PC-9 (cell line): ENCODE measurements around the gene GTPBP6. TPM values are rescaled to one million over a fixed set of nuclear protein-coding genes. Genes with fewer than 3 reads are reported as not detected.
"Not testable (repeated sequence)": the region's sequence is repeated elsewhere in the genome, so short reads cannot be mapped to it uniquely, and the experiment has no call there.

Experiments
- BruUV-seq: library from RNA; stranded (reverse); fragments of 400-500 nt; replicated peaks from 2 replicates; lab custom pipeline; 2021; lab: Mats Ljungman, UMichigan
- CTCF ChIA-PET: fragments of 300-600 bp; sonication (Branson Sonifier 250); formaldehyde crosslinking; loops from one replicate; lab custom pipeline; 2022; ENCODE audit warnings: antibody characterized with exemption; lab: Charles Lee
- POLR2A ChIA-PET: fragments of 300-600 bp; sonication (Branson Sonifier 250); formaldehyde crosslinking; loops from one replicate; lab custom pipeline; 2022; ENCODE audit warnings: antibody characterized with exemption; ENCODE audit not compliant: unreplicated experiment; lab: Charles Lee
- DNase-seq, 2 experiments: peaks; one replicate each; pipeline versions ENCODE4 v3.0.0 to v3.0.0-alpha.2; 2015 to 2022; ENCODE audit warnings: mixed read lengths in 1 of 2
- H2AFZ ChIP-seq: fragments of 200-600 bp; sonication (generic); 2 replicates; pipeline ENCODE4 v1.8.1; 2017; ENCODE audit warnings: antibody characterized with exemption
- H3F3A ChIP-seq: fragments of 200-600 bp; sonication (generic); 2 replicates; pipeline ENCODE4 v1.8.1; 2017; ENCODE audit warnings: antibody characterized with exemption, mild to moderate bottlenecking, low read depth; ENCODE audit not compliant: insufficient read depth
- H3K27ac ChIP-seq: fragments of 200-600 bp; sonication (generic); 2 replicates; pipeline ENCODE4 v1.6.1; 2016; ENCODE audit warnings: mixed run types
- H3K27me3 ChIP-seq: fragments of 200-600 bp; sonication (generic); 2 replicates; pipeline ENCODE4 v1.6.1; 2016; ENCODE audit warnings: low read depth, mixed run types; ENCODE audit not compliant: insufficient read depth
- H3K36me3 ChIP-seq: fragments of 200-600 bp; sonication (generic); 2 replicates; pipeline ENCODE4 v1.6.1; 2016; ENCODE audit warnings: low read depth, mixed run types
- H3K4me1 ChIP-seq: fragments of 200-600 bp; sonication (generic); replicated peaks from 2 replicates; pipeline ENCODE4 v1.6.1; 2016; ENCODE audit warnings: mixed run types; ENCODE audit not compliant: insufficient read depth
- H3K4me2 ChIP-seq: fragments of 200-600 bp; sonication (generic); 2 replicates; pipeline ENCODE4 v1.6.1; 2017; ENCODE audit warnings: mixed run types
- H3K4me3 ChIP-seq: fragments of 200-600 bp; sonication (generic); 2 replicates; pipeline ENCODE4 v1.6.1; 2016; ENCODE audit warnings: mixed run types
- H3K79me2 ChIP-seq: fragments of 200-600 bp; sonication (generic); 2 replicates; pipeline ENCODE4 v1.6.1; 2017; ENCODE audit warnings: low read depth, mixed run types
- H3K9me2 ChIP-seq: fragments of 200-600 bp; sonication (generic); 2 replicates; pipeline ENCODE4 v1.8.1; 2017; ENCODE audit warnings: mild to moderate bottlenecking; ENCODE audit not compliant: insufficient read depth
- H3K9me3 ChIP-seq: fragments of 200-600 bp; sonication (generic); 2 replicates; pipeline ENCODE4 v1.8.1; 2016; ENCODE audit warnings: low read depth; ENCODE audit not compliant: insufficient read depth
- H4K20me1 ChIP-seq: fragments of 200-600 bp; sonication (generic); 2 replicates; pipeline ENCODE4 v1.8.1; 2017; ENCODE audit not compliant: insufficient read depth
- CTCF ChIP-seq: fragments of 200-600 bp; sonication (generic); conservative IDR thresholded peaks from 2 replicates; pipeline ENCODE4 v1.6.1; 2017; ENCODE audit warnings: mixed run types, antibody characterized with exemption, mild to moderate bottlenecking, moderate library complexity
- EZH2 ChIP-seq: fragments of 200-600 bp; sonication (generic); IDR thresholded peaks from 2 replicates; pipeline ENCODE4 v1.8.0; 2017; ENCODE audit warnings: antibody characterized with exemption, low read depth
- intact Hi-C: fragments of 100-400 bp; cut with micrococcal nuclease; formaldehyde crosslinking; loops from one replicate; pipeline ENCODE4 v1.10.0; 2022; ENCODE audit not compliant: unreplicated experiment
- total RNA-seq: library from RNA; stranded (reverse); gene quantifications from 2 replicates; pipeline ENCODE4 v1.2.3, GENCODE V29; 2021

Gene GTPBP6
- total RNA-seq, 1 experiment from 2014 or later = 43.5 TPM

GRCh38 chrX:329291-329910 is 10.8 kb upstream of the GTPBP6 start:
- Histone ChIP-seq H3K27ac (no peak overlapping the region), H2AFZ (no peak overlapping the region), H3K79me2 (no peaks in the 10 kb centered on the region), H3K9me2 (no peaks in the 10 kb centered on the region), H3K27me3 (no peaks in the 10 kb centered on the region), H3K4me2 (no peak overlapping the region), H3K36me3 (no peaks in the 10 kb centered on the region), H3K4me3 (no peak overlapping the region), H3K9me3 (no peaks in the 10 kb centered on the region), H4K20me1 (no peaks in the 10 kb centered on the region), H3F3A (no peaks in the 10 kb centered on the region), H3K4me1 (no peaks in the 10 kb centered on the region)
- DNase-seq = no peak
- TF ChIP-seq CTCF = no peak
- no peak for TF ChIP-seq EZH2
- ChIA-PET POLR2A (no interaction called here), CTCF (no interaction called here)
- no TSS peak for BruUV-seq
- intact Hi-C loops = no loop called here

GRCh38 chrX:327660-328126 is 9.1 kb upstream of the GTPBP6 start:
- no peaks in the 10 kb centered on the region for H3K79me2 ChIP-seq
- TF ChIP-seq CTCF (no peak), EZH2 (no peak)
- no peak overlapping the region for H3K4me2 ChIP-seq
- H2AFZ ChIP-seq = no peak overlapping the region
- H3K27me3 ChIP-seq = no peaks in the 10 kb centered on the region
- intact Hi-C loops = no loop called here
- no peak overlapping the region for H3K27ac ChIP-seq
- no peaks in the 10 kb centered on the region for H3K9me3 ChIP-seq
- no peaks in the 10 kb centered on the region for H3K4me1 ChIP-seq
- no peaks in the 10 kb centered on the region for H3K9me2 ChIP-seq
- POLR2A ChIA-PET = no interaction called here
- no peaks in the 10 kb centered on the region for H3K36me3 ChIP-seq
- no peaks in the 10 kb centered on the region for H4K20me1 ChIP-seq
- DNase-seq = no peak
- H3F3A ChIP-seq = peaks cover 4% of the 10 kb centered on the region; the same call in 1 of the 2 replicates
- no peak overlapping the region for H3K4me3 ChIP-seq
- CTCF ChIA-PET = no interaction called here
- no TSS peak for BruUV-seq

GRCh38 chrX:324664-325063 is 6.1 kb upstream of the GTPBP6 start:
- H3K4me2 ChIP-seq, H3K4me3 ChIP-seq, H3F3A ChIP-seq, H3K79me2 ChIP-seq, CTCF ChIA-PET, H3K4me1 ChIP-seq, DNase-seq, H3K9me2 ChIP-seq, H2AFZ ChIP-seq, intact Hi-C loops, H3K27ac ChIP-seq, BruUV-seq, H3K36me3 ChIP-seq, POLR2A ChIA-PET, H3K27me3 ChIP-seq, H3K9me3 ChIP-seq, H4K20me1 ChIP-seq: not testable (repeated sequence)
